Effector memory CD4-positive, alpha-beta T cell (primary cell): Measurements from ENCODE around the gene SLC29A2.

ENCODE experiments used
- DNase-seq, 3 donors: peaks; one replicate each; pipeline ENCODE4 v3.0.0-alpha.2; 2020
- H3K27ac ChIP-seq: 2 replicates; pipeline ENCODE4 v1.7.0; 2013; ENCODE audit warnings: mild to moderate bottlenecking, low read length, moderate library complexity; ENCODE audit not compliant: insufficient read depth, poor library complexity, severe bottlenecking
- H3K27me3 ChIP-seq: replicated peaks from 2 replicates; pipeline ENCODE4 v1.7.0; 2013; ENCODE audit warnings: mild to moderate bottlenecking, low read length; ENCODE audit not compliant: insufficient read depth, control insufficient read depth, poor library complexity, severe bottlenecking
- H3K36me3 ChIP-seq: 2 replicates; pipeline ENCODE4 v1.7.0; 2013; ENCODE audit warnings: mild to moderate bottlenecking, low read length, moderate library complexity; ENCODE audit not compliant: control insufficient read depth, insufficient read depth
- H3K4me1 ChIP-seq: 2 replicates; pipeline ENCODE4 v1.7.0; 2013; ENCODE audit warnings: low read length, mild to moderate bottlenecking; ENCODE audit not compliant: control insufficient read depth, insufficient read depth, poor library complexity, severe bottlenecking
- H3K4me3 ChIP-seq: 2 replicates; pipeline ENCODE4 v1.7.0; 2013; ENCODE audit warnings: low read length, low read depth, mild to moderate bottlenecking; ENCODE audit not compliant: insufficient read depth, poor library complexity, severe bottlenecking
- H3K9me3 ChIP-seq: 2 replicates; pipeline ENCODE4 v1.7.0; 2013; ENCODE audit warnings: mild to moderate bottlenecking, low read length, moderate library complexity; ENCODE audit not compliant: control insufficient read depth

The SLC29A2 gene

GRCh38 chr11:66347425-66348276, 23.9 kb downstream of the SLC29A2 start, which contains the start of gene B4GAT1:
B4GAT1 (minus strand) TSS chr11:66347629; CDS start chr11:66347545, 84 bp downstream.
- no peaks in the 10 kb centered on the region for H3K36me3 ChIP-seq
- H3K9me3 ChIP-seq: no peaks in the 10 kb centered on the region
- H3K27ac ChIP-seq: peak within 1 kb of the TSS; percentile 74
- peak within 1 kb of the TSS; percentile 80 for H3K4me3 ChIP-seq
- peak; percentile 69 to 73 (median 72) for DNase-seq
- no peaks in the 10 kb centered on the region for H3K27me3 ChIP-seq
- H3K4me1 ChIP-seq: peaks cover 27% of the 10 kb centered on the region

GRCh38 chr11:66346476-66347424, 24.8 kb downstream of the SLC29A2 start:
- Histone ChIP-seq H3K36me3 (peaks cover 4% of the 10 kb centered on the region), H3K4me1 (peaks cover 27% of the 10 kb centered on the region), H3K4me3 (peak overlapping the region; percentile 80), H3K9me3 (no peaks in the 10 kb centered on the region), H3K27me3 (no peaks in the 10 kb centered on the region), H3K27ac (peak overlapping the region; percentile 80)
- DNase-seq: no peak

DNA sequence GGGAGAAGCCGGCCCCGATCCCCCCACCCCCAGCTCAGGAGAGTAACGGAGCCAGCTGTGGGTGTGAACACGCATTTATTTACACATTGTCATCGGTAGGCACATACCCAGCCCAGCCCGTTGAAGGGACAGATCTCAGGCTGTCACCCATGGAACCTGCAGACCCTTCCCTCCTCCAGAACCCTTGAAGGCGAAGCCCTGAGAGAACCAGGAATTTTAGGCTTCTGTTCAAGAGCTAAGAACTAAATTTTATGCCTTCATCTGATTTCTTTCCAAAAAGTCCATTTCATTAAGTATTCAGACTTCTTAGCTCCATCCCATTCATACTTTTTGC, 26.3 kb downstream of the SLC29A2 start:
- Histone ChIP-seq H3K36me3 (peaks cover 19% of the 10 kb centered on the region), H3K27ac (peak overlapping the region; percentile 80), H3K27me3 (no peaks in the 10 kb centered on the region), H3K9me3 (no peaks in the 10 kb centered on the region), H3K4me3 (peak overlapping the region; percentile 86), H3K4me1 (peaks cover 27% of the 10 kb centered on the region)
- no peak for DNase-seq

GRCh38 chr11:66344550-66345315, 26.8 kb downstream of the SLC29A2 start, which contains the start of gene BRMS1:
BRMS1 (minus strand) TSS chr11:66345104; CDS start chr11:66342234, 2,870 bp downstream.
- Histone ChIP-seq H3K9me3 (no peaks in the 10 kb centered on the region), H3K4me1 (peaks cover 27% of the 10 kb centered on the region), H3K4me3 (peak within 1 kb of the TSS; percentile 86), H3K36me3 (peaks cover 24% of the 10 kb centered on the region), H3K27ac (peak within 1 kb of the TSS; percentile 80), H3K27me3 (no peaks in the 10 kb centered on the region)
- DNase-seq: peak; percentile 91 to 95 (median 92)

GRCh38 chr11:66343176-66343575, 28.4 kb downstream of the SLC29A2 start:
- H3K27ac ChIP-seq: no peak overlapping the region
- no peak overlapping the region for H3K4me3 ChIP-seq
- H3K36me3 ChIP-seq: peaks cover 39% of the 10 kb centered on the region
- no peaks in the 10 kb centered on the region for H3K27me3 ChIP-seq
- no peak for DNase-seq
- H3K9me3 ChIP-seq: no peaks in the 10 kb centered on the region
- H3K4me1 ChIP-seq: peaks cover 24% of the 10 kb centered on the region

DNA sequence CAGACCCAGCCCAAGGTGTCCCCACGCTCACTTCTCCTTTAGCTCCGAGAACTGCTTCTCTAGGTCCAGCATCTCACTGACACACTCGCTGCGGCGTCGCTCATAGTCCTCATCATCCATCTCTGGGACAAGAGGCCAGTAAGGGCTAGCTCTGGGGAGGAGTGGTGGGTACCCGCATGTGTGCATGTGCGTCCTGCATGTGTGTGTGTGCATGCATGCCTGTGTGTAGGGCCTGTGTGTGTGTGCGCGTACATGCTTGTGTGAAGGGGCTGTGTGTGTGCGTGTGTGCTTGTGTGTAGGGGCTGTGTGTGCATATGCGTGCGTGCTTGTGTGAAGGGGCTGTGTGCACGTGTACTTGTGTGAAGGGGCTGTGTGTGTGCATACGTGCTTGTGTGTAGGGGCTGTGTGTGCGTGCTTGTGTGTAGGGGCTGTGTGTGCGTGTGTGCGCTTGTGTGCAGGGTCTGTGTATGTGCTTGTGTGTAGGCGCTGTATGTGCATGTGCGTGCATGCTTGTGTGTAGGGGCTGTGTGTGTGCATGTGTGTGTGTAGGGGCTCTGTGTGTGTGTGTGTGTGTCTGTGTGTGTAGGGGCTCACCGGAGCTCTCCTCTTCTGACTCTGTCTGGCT, 29.9 kb downstream of the SLC29A2 start:
- H3K4me3 ChIP-seq: no peak overlapping the region
- H3K9me3 ChIP-seq: no peaks in the 10 kb centered on the region
- H3K27ac ChIP-seq: no peak overlapping the region
- peaks cover 24% of the 10 kb centered on the region for H3K4me1 ChIP-seq
- no peak for DNase-seq
- peaks cover 41% of the 10 kb centered on the region for H3K36me3 ChIP-seq
- H3K27me3 ChIP-seq: no peaks in the 10 kb centered on the region

DNA sequence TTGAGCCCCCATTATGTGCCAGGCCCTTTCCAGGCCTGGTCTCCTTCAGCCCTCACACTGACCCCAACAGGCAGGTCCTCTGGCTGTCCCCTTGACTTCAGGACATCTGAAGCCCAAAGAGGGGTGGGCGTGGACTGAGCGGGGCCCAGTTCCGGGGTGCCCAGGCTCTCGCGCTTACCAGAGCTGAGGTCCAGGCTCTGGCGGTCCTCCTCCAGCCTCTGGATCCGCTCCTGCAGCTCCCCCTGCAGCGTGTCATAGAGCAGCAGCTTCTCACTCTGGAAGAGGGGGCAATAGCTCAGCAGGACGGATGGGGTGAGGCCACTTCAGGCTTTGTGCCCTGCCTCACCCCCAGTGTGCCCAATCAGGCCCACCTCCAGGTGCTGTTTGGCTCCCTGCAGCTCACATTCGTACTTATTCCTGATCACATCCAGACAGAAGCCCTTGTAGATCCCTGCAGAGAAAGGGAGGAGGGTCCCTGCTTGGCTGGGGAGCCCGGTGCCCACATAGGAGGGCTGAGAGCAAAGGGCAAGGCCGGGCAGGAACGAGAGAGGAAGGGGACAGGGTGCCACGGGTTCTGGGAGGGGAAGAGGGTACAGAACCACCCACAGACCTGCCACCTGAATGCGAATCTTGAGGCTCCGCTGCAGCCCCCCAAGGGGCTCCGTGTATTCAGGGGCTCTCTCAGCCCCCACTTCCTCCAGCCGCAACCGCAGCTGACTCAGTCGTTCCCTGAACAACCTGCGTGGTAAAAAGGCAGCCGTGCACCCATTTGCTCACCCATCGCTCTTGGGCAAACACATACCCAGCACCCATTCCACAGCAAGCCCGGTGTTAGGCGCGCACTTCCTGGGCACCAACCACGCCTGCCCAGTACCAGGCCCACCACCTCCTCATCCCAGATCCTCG, 30.7 kb downstream of the SLC29A2 start:
- Histone ChIP-seq H3K4me1 (peaks cover 28% of the 10 kb centered on the region), H3K9me3 (no peaks in the 10 kb centered on the region), H3K27me3 (no peaks in the 10 kb centered on the region), H3K27ac (no peak overlapping the region), H3K4me3 (no peak overlapping the region), H3K36me3 (peaks cover 41% of the 10 kb centered on the region)
- no peak for DNase-seq

DNA sequence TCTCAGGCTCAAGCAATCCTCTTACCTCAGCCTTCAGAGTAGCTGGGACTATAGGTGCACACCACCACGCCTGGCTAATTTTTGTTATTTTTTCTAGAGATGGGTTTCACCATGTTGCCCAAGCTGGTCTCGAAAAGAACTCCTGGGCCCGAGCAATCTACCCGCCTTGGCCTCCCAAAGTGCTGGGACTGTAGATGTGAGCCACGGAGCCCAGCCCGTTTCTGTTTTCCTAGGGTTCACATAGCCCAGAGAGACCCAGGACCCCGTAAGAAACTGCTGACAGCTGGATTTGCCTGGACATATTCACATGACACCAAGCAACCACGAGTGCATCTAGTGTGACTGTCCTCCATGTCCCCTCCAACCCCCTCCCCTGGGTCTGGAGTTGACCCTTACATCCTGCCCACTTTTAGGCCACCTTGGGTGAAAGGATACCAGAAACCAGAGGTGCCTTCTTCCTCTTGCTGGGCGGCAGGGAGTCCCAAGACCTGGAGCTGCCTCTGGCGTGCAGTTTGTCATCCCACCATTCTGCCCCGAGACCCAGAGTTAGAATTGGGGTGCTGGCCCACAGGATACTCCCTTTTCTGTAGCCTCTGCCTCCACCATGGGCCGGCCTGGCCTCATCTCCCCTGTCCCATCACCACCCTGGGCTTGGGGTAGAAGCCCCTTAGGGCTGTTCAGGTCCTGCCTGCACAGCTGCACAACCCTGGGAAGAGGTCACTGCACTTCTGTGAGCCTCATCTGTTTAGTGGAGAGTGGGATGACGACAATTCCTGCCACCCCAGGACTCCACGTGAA, 31.7 kb downstream of the SLC29A2 start:
- H3K4me3 ChIP-seq: no peak overlapping the region
- DNase-seq: no peak
- H3K9me3 ChIP-seq: no peaks in the 10 kb centered on the region
- no peak overlapping the region for H3K27ac ChIP-seq
- H3K4me1 ChIP-seq: peaks cover 25% of the 10 kb centered on the region
- H3K36me3 ChIP-seq: peaks cover 41% of the 10 kb centered on the region
- no peaks in the 10 kb centered on the region for H3K27me3 ChIP-seq
